ENCODE results near the gene MGMT.

MGMT gene

DNA sequence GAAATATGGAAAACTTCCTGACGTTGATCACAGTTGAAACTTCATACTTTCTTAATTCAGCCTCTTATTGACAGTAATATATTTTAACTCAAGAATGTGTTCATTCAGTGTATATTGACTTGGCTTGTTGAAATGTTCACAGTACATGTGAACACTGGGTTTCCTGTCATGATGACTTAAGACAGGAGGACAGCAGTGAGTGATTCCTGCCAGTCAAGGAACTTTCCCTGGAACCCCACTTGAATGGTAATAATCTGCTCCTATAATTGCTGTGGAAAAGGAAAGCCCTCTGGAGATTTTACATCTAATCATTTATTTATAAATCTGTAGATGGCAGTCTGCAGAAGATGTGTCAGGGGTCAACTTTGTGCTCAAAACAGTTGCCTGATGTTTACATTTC, 216.5 kb downstream of the MGMT start:
- ChIA-PET POLR2A (ENCODE audit: low non-redundant PET) (no interaction called here), CTCF (no interaction called here)
- no peak for DNase-seq (ENCODE audit: low spot score)
- H3K27ac ChIP-seq: no peak overlapping the region
- TF ChIP-seq, protein P1, sequence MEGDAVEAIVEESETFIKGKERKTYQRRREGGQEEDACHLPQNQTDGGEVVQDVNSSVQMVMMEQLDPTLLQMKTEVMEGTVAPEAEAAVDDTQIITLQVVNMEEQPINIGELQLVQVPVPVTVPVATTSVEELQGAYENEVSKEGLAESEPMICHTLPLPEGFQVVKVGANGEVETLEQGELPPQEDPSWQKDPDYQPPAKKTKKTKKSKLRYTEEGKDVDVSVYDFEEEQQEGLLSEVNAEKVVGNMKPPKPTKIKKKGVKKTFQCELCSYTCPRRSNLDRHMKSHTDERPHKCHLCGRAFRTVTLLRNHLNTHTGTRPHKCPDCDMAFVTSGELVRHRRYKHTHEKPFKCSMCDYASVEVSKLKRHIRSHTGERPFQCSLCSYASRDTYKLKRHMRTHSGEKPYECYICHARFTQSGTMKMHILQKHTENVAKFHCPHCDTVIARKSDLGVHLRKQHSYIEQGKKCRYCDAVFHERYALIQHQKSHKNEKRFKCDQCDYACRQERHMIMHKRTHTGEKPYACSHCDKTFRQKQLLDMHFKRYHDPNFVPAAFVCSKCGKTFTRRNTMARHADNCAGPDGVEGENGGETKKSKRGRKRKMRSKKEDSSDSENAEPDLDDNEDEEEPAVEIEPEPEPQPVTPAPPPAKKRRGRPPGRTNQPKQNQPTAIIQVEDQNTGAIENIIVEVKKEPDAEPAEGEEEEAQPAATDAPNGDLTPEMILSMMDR (conservative IDR thresholded peaks at IDR 0.05; ENCODE audit: low read depth): no peak

DNA sequence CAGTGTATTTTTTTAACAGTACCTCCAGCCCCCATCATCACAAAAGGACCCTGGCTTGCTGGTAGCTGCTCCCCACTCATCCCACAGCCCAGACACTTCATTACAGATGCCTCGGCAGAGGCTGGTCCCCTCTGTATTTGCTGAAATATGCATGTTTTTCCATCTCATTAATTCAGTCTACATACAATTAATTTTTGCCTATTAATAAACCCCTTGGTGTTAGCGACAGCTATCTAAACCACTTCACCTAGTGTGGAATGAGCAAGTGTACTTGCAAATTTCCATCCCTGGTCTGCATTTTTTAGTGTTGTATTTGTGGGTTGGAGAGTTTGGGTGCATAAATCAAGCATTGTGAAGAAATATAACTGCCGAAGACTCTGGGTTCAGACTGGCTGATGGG, 216.9 kb downstream of the MGMT start:
- TF ChIP-seq, protein P1 (conservative IDR thresholded peaks at IDR 0.05; ENCODE audit: low read depth): no peak
- CTCF ChIA-PET: no interaction called here

DNA sequence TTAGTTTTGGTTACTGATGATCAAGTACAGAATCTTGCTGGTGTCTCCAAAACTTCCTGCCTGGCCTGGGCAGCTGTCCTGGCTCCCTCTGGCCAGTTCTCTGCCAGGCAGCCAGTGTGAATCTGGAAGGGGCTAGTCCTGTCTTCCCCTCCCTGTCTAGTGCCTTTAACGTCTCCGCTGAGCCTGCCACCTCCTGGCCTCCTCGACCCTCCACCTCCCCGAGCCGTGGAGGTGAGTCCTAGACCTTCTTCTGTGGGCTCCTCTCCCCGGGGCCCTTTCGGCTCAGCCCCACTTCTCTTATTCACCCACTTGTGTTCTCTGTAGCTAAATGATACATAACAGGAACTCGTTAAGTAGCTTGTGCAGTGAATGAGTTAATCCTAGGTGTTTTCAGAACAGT, 218.2 kb downstream of the MGMT start:
- ChIA-PET POLR2A (ENCODE audit: low non-redundant PET) (no interaction called here), CTCF (interaction anchor here (0.6 kb wide), 3 partner anchors 16 to 654 kb away, joined by 4 to 6 read pairs (median 5); no protein-coding TSS in a partner anchor)
- TF ChIP-seq, protein P1 (conservative IDR thresholded peaks at IDR 0.05; ENCODE audit: low read depth): no peak
- no peak for DNase-seq (ENCODE audit: low spot score)
- no peak overlapping the region for H3K27ac ChIP-seq

More for the DNA sequence above, 216.9 kb downstream of the MGMT start:
- POLR2A ChIA-PET (ENCODE audit: low non-redundant PET): no interaction called here
- no peak overlapping the region for H3K27ac ChIP-seq
- DNase-seq (ENCODE audit: low spot score): no peak

DNA sequence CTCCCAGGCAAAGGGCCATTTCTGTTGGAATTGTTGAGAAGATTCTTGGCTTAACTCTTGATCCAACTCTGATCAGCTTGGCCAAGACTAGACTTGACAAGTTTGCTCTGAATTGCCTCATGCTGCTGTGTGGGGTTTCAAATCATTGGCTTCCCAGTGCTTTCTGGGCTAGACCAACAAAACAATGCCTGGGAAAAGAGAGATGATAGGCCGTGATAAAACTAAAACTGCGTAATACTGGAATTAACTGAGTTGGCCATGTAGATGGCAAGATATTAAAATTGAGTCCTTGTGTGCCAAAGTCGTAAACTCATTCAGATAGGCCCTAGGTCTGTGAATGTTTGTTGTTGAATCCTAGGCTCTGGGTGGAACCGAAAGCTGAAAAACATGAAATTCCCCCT, 222.6 kb downstream of the MGMT start:
- POLR2A ChIA-PET (ENCODE audit: low non-redundant PET): no interaction called here
- no peak overlapping the region for H3K27ac ChIP-seq
- TF ChIP-seq, protein P1 (conservative IDR thresholded peaks at IDR 0.05; ENCODE audit: low read depth): no peak
- CTCF ChIA-PET: no interaction called here
- no peak for DNase-seq (ENCODE audit: low spot score)

DNA sequence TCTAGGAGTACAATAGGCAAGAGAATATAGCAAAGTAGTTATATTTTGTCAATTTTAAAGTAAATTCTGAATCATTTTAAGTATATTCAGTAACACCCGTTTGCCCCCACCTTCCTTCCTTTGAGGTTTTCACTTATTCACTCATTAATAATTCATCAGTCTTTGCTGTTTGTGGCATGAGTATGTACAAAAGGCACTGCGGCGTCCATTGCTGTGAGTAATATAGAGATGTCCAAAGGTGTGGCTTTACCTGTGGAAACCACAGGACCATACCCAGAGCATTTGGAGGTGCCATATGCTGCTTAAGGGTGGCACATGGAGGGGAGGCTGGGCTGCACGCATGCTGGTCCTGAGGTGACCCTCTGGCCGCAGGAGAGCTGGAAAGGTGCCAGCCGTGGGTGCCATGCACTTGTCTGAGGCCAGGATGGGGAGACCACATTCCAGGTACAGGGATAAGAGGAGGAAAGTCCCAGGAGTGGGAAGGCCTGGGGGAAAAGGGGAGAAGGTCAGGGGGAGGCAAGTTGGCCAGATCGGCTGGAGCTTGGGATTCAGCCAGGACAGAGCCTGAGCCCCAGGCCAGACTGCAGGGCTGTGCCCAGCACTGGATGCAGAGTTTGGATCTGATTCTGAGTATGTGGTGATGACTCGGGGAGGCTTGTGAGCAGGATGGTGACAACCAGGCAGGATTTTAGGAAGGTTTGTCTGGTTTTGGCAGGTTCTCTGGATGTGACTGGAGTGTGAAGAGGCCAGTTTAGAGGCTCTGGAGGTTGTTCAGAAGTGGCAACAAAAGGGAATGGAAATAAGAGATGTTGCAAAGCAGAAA, 223.4 kb downstream of the MGMT start:
- no peak overlapping the region for H3K27ac ChIP-seq
- ChIA-PET CTCF (no interaction called here), POLR2A (ENCODE audit: low non-redundant PET) (no interaction called here)
- DNase-seq (ENCODE audit: low spot score): no peak
- TF ChIP-seq, protein P1 (conservative IDR thresholded peaks at IDR 0.05; ENCODE audit: low read depth): no peak

DNA sequence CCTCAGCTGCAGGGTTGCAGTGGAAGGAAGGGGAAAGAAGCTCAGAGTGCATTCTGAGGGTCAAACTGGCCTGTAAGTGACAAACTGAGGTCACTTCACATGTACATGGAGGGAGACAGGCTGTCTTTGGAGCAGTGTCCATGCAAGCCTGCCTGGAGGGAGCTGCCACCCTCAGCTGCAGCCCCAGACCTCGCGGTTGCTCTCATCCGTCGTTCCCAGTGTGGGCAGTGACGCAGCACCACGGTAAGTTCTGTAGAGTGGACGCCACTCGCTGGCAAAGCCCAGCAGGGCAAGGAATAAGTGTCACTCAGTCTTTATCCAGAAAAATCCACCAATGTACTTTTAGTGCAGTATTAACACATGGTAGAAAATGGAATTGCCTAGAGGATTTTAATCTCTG, 225.7 kb downstream of the MGMT start:
- TF ChIP-seq, protein P1 (conservative IDR thresholded peaks at IDR 0.05; ENCODE audit: low read depth): no peak
- DNase-seq (ENCODE audit: low spot score): no peak
- H3K27ac ChIP-seq: no peak overlapping the region
- ChIA-PET CTCF (no interaction called here), POLR2A (ENCODE audit: low non-redundant PET) (no interaction called here)
